ENCODE data around the gene KRAS. TPM values are rescaled to one million over a fixed set of nuclear protein-coding genes. Genes with fewer than 3 reads are reported as not detected.

Gene KRAS
- total RNA-seq, 2 donors from 2014 or later, result 9.6 to 9.9 TPM

GRCh38 chr12:25162866-25163265 is 87.9 kb downstream of the KRAS start:
- no peaks in the 10 kb centered on the region for H3K9me3 ChIP-seq
- H3K27me3 ChIP-seq, result no peaks in the 10 kb centered on the region
- H3K36me3 ChIP-seq, result no peaks in the 10 kb centered on the region
- TF ChIP-seq CTCF (IDR thresholded peaks at IDR 0.05), result no peak
- no peak for DNase-seq (ENCODE audit: low spot score)
- no peak overlapping the region for H3K4me3 ChIP-seq
- no peaks in the 10 kb centered on the region for H3K4me1 ChIP-seq
- H3K27ac ChIP-seq, result no peak overlapping the region

- H3K27ac ChIP-seq, result no peak overlapping the region
- no peaks in the 10 kb centered on the region for H3K27me3 ChIP-seq
- H3K9me3 ChIP-seq, result no peaks in the 10 kb centered on the region
- H3K4me1 ChIP-seq, result no peaks in the 10 kb centered on the region
- H3K4me3 ChIP-seq, result no peak overlapping the region
- H3K36me3 ChIP-seq, result no peaks in the 10 kb centered on the region
- TF ChIP-seq CTCF (IDR thresholded peaks at IDR 0.05), result no peak
- no peak for DNase-seq (ENCODE audit: low spot score)
Observed at GRCh38 chr12:25156061-25156460, 94.7 kb downstream of the KRAS start.

GRCh38 chr12:25155022-25155576 is 95.6 kb downstream of the KRAS start:
- no peak for DNase-seq (ENCODE audit: low spot score)
- Histone ChIP-seq H3K27me3 (no peaks in the 10 kb centered on the region), H3K9me3 (no peaks in the 10 kb centered on the region), H3K27ac (no peak overlapping the region), H3K36me3 (no peaks in the 10 kb centered on the region), H3K4me3 (no peak overlapping the region), H3K4me1 (no peaks in the 10 kb centered on the region)
- peak in 1 of 2 donors; percentile 69 for TF ChIP-seq CTCF (IDR thresholded peaks at IDR 0.05)

Other genes with a start within 250 kb of the KRAS start
- 1 to 10 TPM; 1.5 to 1.6 TPM for gene DNAI7, start 55.8 kb downstream of the KRAS start, total RNA-seq
- gene ETFRF1, start 55.7 kb downstream of the KRAS start, total RNA-seq, result 10 to 100 TPM; 48.7 to 82.4 TPM